ENCODE data around the gene NMT1. TPM values are rescaled to one million over a fixed set of nuclear protein-coding genes. Genes with fewer than 3 reads are reported as not detected.

The NMT1 gene
- total and polyA plus RNA-seq, 4 donors, result 37.7 to 120 (median 48.9) TPM

- DNase-seq (no peak), ATAC-seq (ENCODE audit: insufficient read depth, low FRiP score) (no peak)
- Histone ChIP-seq H3K27ac (ENCODE audit: low read depth in 1 of 2, low read length in 1 of 2) (peak overlapping the region; percentile 82 to 88), H3K36me3 (ENCODE audit: control insufficient read depth in 4 of 4, insufficient read depth in 4 of 4, low read length in 4 of 4) (peaks cover 0 to 9% (median 0%) of the 10 kb centered on the region in 4 donors), H3K4me3 (no peak overlapping the region), H3K9me3 (ENCODE audit: control insufficient read depth in 4 of 4, insufficient read depth in 3 of 4, low read length in 3 of 4) (no peaks in the 10 kb centered on the region), H3K4me1 (ENCODE audit: control insufficient read depth in 5 of 5, insufficient read depth in 5 of 5, low read length in 5 of 5) (peaks cover 0 to 30% (median 5%) of the 10 kb centered on the region in 5 donors), H3K9ac (ENCODE audit: insufficient read depth in 1 of 2, low read length in 2 of 2) (no peak overlapping the region), H3K27me3 (ENCODE audit: control insufficient read depth in 3 of 3, insufficient read depth in 3 of 3, low read length in 2 of 3) (no peaks in the 10 kb centered on the region)
- 78 to 84% methylated on average over 8 of the region's 8 CpGs for WGBS, 2 donors
- no peak for TF ChIP-seq CTCF (IDR thresholded peaks at IDR 0.05; ENCODE audit: control extremely low read depth, extremely low read depth)
Measured at GRCh38 chr17:45145035-45145389, 83.9 kb downstream of the NMT1 start.

- H3K9ac ChIP-seq (ENCODE audit: insufficient read depth in 1 of 2, low read length in 2 of 2), result no peak overlapping the region
- DNase-seq, result no peak
- 88 to 89% methylated on average over 10 of the region's 10 CpGs for WGBS, 2 donors
Measured at GRCh38 chr17:45146166-45146565, 85.0 kb downstream of the NMT1 start.

GRCh38 chr17:45146592-45146889, 85.4 kb downstream of the NMT1 start:
- peak overlapping the region; percentile 70 to 96 for H3K27ac ChIP-seq (ENCODE audit: low read depth in 1 of 2, low read length in 1 of 2)
- DNase-seq (no peak), ATAC-seq (ENCODE audit: insufficient read depth, low FRiP score) (no peak)
- H3K9ac ChIP-seq (ENCODE audit: insufficient read depth in 1 of 2, low read length in 2 of 2), result peak overlapping the region in 1 of 2 donors; percentile 97
- no peaks in the 10 kb centered on the region for H3K9me3 ChIP-seq (ENCODE audit: control insufficient read depth in 4 of 4, insufficient read depth in 3 of 4, low read length in 3 of 4)
- no peak overlapping the region for H3K4me3 ChIP-seq
- peaks cover 5 to 44% (median 10%) of the 10 kb centered on the region in 5 donors for H3K4me1 ChIP-seq (ENCODE audit: control insufficient read depth in 5 of 5, insufficient read depth in 5 of 5, low read length in 5 of 5)
- no peak for TF ChIP-seq CTCF (IDR thresholded peaks at IDR 0.05; ENCODE audit: control extremely low read depth, extremely low read depth)
- no peaks in the 10 kb centered on the region for H3K27me3 ChIP-seq (ENCODE audit: control insufficient read depth in 3 of 3, insufficient read depth in 3 of 3, low read length in 2 of 3)
- H3K36me3 ChIP-seq (ENCODE audit: control insufficient read depth in 4 of 4, insufficient read depth in 4 of 4, low read length in 4 of 4), result peaks cover 0 to 9% (median 0%) of the 10 kb centered on the region in 4 donors
- WGBS, 2 donors, result 82 to 93% methylated on average over 4 of the region's 4 CpGs

More at GRCh38 chr17:45146166-45146565, 85.0 kb downstream of the NMT1 start:
- no peak overlapping the region for H3K4me3 ChIP-seq
- no peaks in the 10 kb centered on the region for H3K9me3 ChIP-seq (ENCODE audit: control insufficient read depth in 4 of 4, insufficient read depth in 3 of 4, low read length in 3 of 4)
- TF ChIP-seq CTCF (IDR thresholded peaks at IDR 0.05; ENCODE audit: control extremely low read depth, extremely low read depth), result no peak
- H3K36me3 ChIP-seq (ENCODE audit: control insufficient read depth in 4 of 4, insufficient read depth in 4 of 4, low read length in 4 of 4), result peaks cover 0 to 9% (median 0%) of the 10 kb centered on the region in 4 donors
- H3K4me1 ChIP-seq (ENCODE audit: control insufficient read depth in 5 of 5, insufficient read depth in 5 of 5, low read length in 5 of 5), result peaks cover 1 to 40% (median 6%) of the 10 kb centered on the region in 5 donors
- H3K27ac ChIP-seq (ENCODE audit: low read depth in 1 of 2, low read length in 1 of 2), result peak overlapping the region in 1 of 2 donors; percentile 70
- H3K27me3 ChIP-seq (ENCODE audit: control insufficient read depth in 3 of 3, insufficient read depth in 3 of 3, low read length in 2 of 3), result no peaks in the 10 kb centered on the region
- ATAC-seq (ENCODE audit: insufficient read depth, low FRiP score), result no peak

Data from lung (tissue), 12 donors.